Activated naive CD4-positive, alpha-beta T cell treated with anti-CD3 and anti-CD28 coated beads, Interleukin-2, amount 10 ng/mL, durations not matched to agents 7 days and 5 days (primary cell): ENCODE data around the gene FAIM2.

Experiments used
- CTCF ChIA-PET: fragments of 350-600 bp; sonication (Branson Sonifier 250); formaldehyde crosslinking; loops from one replicate; lab custom pipeline; 2021; ENCODE audit warnings: antibody characterized with exemption; lab: Charles Lee
- DNase-seq: peaks from one replicate; pipeline ENCODE4 v3.0.0-alpha.2; 2020
- H3K27ac Mint-ChIP-seq: one replicate; pipeline ENCODE4 v1.8.0; 2021; ENCODE audit warnings: mild to moderate bottlenecking, moderate library complexity, mixed read lengths
- H3K27me3 Mint-ChIP-seq: one replicate; pipeline ENCODE4 v1.8.0; 2021; ENCODE audit warnings: mild to moderate bottlenecking, mixed read lengths
- H3K36me3 Mint-ChIP-seq: one replicate; pipeline ENCODE4 v1.8.0; 2021; ENCODE audit warnings: mixed read lengths
- H3K4me1 Mint-ChIP-seq: one replicate; pipeline ENCODE4 v1.8.0; 2021; ENCODE audit warnings: mixed read lengths
- H3K4me3 Mint-ChIP-seq: one replicate; pipeline ENCODE4 v1.8.0; 2021; ENCODE audit warnings: mild to moderate bottlenecking, moderate library complexity, mixed read lengths
- H3K9me3 Mint-ChIP-seq: one replicate; pipeline ENCODE4 v1.8.0; 2021; ENCODE audit warnings: mixed read lengths

The FAIM2 gene

GRCh38 chr12:49932023-49932422 is 28.3 kb upstream of the FAIM2 start:
- Mint-ChIP-seq H3K4me1 (no peaks in the 10 kb centered on the region), H3K9me3 (no peaks in the 10 kb centered on the region), H3K4me3 (no peak overlapping the region), H3K27ac (no peak overlapping the region), H3K36me3 (no peaks in the 10 kb centered on the region), H3K27me3 (peaks cover 28% of the 10 kb centered on the region)
- CTCF ChIA-PET: interaction anchor here (0.7 to 3.3 kb wide), 4 partner anchors 14 to 240 kb away, joined by 3 to 18 read pairs (median 4); no protein-coding TSS in a partner anchor
- DNase-seq: no peak

DNA sequence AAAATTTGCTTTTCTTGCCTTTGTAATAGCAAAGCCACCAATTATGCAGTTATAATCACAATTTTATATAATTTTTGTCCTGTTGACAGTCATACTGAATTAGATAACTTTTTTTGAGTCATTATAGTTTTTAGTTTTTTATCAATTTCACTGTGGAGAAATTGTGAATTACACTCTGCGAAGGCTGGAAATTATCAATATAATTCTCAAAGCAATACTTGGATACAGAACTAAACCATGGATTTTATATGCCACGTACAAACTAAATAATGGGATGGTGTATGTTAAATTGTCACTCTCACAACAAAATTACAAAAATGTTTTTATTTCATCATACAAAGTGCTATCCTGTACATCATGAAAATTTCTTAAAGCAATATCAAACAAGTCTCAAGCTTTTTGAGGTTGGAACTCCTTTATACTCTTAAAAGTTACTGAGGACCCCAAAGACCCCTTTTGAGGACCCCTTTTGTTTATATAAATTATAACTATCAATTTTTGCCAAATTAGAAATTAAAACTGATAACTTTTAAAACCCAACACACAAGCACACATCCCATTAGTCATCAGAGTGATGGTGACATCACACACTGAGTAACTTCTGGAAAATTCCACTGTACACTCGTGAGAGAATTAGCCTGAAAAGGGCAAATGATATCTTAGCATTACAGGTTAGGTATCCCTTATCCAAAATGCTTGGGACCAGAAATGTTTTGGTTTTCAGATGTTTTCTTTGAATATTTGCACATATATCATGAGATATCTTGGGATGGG is 27.0 kb upstream of the FAIM2 start:
- H3K27me3 Mint-ChIP-seq: peaks cover 28% of the 10 kb centered on the region
- no peaks in the 10 kb centered on the region for H3K36me3 Mint-ChIP-seq
- DNase-seq: no peak
- no peak overlapping the region for H3K4me3 Mint-ChIP-seq
- no peaks in the 10 kb centered on the region for H3K4me1 Mint-ChIP-seq
- no peak overlapping the region for H3K27ac Mint-ChIP-seq
- H3K9me3 Mint-ChIP-seq: no peaks in the 10 kb centered on the region
- CTCF ChIA-PET: interaction anchor here (1.0 to 3.3 kb wide), 4 partner anchors 12 to 140 kb away, joined by 3 to 18 read pairs (median 4); no protein-coding TSS in a partner anchor

DNA sequence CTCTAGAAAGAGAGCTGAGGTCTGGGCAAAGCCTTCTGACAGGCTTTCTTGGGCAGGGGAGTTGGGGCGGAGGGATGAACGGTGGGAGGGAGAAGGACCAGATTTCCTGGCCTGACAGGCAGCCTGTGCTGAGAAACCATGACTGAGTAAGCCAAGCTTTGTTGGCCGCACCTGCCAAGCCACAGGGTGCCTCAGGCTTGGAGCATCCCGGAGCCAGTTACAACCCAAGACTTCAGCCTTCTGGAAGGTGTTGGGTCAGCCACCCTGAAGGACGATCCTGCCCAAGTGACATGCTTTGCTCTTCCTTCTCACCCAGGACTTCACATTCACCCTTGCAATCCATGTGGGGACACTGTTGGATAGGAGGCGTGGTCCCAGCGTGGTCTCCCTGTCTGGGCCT is 25.9 kb upstream of the FAIM2 start:
- H3K36me3 Mint-ChIP-seq: no peaks in the 10 kb centered on the region
- no peak overlapping the region for H3K27ac Mint-ChIP-seq
- CTCF ChIA-PET: interaction anchor here (1.0 to 1.5 kb wide), 3 partner anchors 14 to 141 kb away, joined by 3 to 4 read pairs (median 3); no protein-coding TSS in a partner anchor
- H3K9me3 Mint-ChIP-seq: no peaks in the 10 kb centered on the region
- DNase-seq: no peak
- H3K4me3 Mint-ChIP-seq: no peak overlapping the region
- H3K27me3 Mint-ChIP-seq: peaks cover 28% of the 10 kb centered on the region
- no peaks in the 10 kb centered on the region for H3K4me1 Mint-ChIP-seq

GRCh38 chr12:49928471-49928870 is 24.8 kb upstream of the FAIM2 start:
- Mint-ChIP-seq H3K36me3 (no peaks in the 10 kb centered on the region), H3K9me3 (no peaks in the 10 kb centered on the region), H3K27ac (no peak overlapping the region), H3K4me3 (no peak overlapping the region), H3K4me1 (no peaks in the 10 kb centered on the region), H3K27me3 (peaks cover 23% of the 10 kb centered on the region)
- DNase-seq: no peak
- CTCF ChIA-PET: interaction anchor here (0.7 to 1.5 kb wide), 3 partner anchors 17 to 476 kb away, joined by 4 to 15 read pairs (median 8); no protein-coding TSS in a partner anchor

DNA sequence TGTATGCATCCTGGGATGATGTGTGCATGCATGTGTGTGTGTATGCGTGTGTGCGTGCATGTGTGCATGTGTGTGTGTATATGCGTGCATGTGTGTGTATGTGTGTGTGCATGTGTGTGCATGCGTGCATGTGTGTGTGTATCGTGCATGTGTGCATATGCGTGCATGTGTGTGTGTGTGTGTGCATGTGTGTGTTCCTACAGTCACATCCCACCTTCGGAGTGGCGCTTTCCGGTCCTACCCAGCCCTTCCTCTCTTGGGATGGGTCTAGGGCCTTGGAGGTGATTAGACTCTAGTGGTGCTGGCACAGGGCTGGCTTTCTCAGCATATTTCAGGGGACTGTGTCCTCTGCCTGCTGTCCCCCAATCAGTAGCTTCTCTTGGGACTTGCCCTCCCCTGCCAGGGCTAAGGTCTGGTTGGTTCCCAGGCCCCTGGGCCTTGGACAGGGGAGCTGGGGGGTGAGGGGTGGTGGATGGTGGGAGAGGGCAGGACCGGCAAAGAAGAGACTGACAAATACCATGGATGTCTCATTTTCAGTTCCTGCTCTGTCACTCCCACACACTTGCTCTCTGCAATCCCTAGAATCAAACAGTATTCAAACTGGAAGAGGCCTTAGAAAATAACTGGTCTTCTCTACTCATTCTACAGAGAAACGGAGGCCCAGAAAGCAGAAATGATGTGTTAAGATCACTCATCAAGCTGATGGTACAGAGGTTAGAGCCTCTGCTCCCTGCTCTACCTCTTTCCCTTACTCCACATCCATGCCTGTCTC is 21.9 kb upstream of the FAIM2 start:
- Mint-ChIP-seq H3K9me3 (no peaks in the 10 kb centered on the region), H3K36me3 (no peaks in the 10 kb centered on the region), H3K4me3 (no peak overlapping the region), H3K27ac (no peak overlapping the region), H3K27me3 (peaks cover 33% of the 10 kb centered on the region), H3K4me1 (no peaks in the 10 kb centered on the region)
- DNase-seq: no peak
- CTCF ChIA-PET: interaction anchor here (1.5 kb wide), 1 partner anchor 19 kb away, joined by 6 read pairs; no protein-coding TSS in a partner anchor

- no peak overlapping the region for H3K4me3 Mint-ChIP-seq
- no peaks in the 10 kb centered on the region for H3K4me1 Mint-ChIP-seq
- no peak overlapping the region for H3K27ac Mint-ChIP-seq
- CTCF ChIA-PET: no interaction called here
- peaks cover 38% of the 10 kb centered on the region for H3K27me3 Mint-ChIP-seq
- no peak for DNase-seq
- no peaks in the 10 kb centered on the region for H3K36me3 Mint-ChIP-seq
- no peaks in the 10 kb centered on the region for H3K9me3 Mint-ChIP-seq
Measured at GRCh38 chr12:49924628-49925246, 21.0 kb upstream of the FAIM2 start.

DNA sequence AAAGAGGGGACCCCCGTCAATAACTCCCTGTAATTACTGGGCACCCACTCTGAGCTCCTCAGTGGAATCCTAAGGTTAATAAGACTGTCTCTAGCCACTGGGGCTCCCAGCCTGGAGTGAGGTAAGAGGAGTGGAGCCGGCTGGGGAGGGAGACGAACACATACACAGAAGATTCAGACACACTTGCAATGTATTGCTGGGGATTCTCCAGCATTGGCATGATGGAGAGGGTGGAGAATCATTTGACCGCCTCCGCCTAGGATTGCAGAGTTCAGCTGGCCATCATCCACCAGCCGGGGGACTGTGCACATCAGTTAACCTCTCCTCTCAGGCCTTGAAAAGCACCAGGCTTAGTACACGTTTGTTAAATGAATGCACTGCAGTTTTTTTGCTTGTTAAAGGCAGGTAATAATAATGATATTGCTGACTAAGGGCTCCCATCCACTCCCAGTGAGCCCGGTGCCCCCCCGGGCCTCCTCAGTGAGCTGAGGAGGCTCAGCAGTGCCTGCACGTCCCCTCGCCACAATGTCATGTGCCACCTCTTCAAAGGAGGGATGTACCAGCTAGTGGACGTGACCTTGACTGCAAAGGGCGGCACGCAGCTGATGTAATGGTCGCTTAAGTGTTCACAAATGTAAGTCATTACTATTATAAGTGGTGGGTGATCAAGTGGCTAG is 20.3 kb upstream of the FAIM2 start:
- CTCF ChIA-PET: no interaction called here
- Mint-ChIP-seq H3K9me3 (no peaks in the 10 kb centered on the region), H3K4me1 (no peaks in the 10 kb centered on the region), H3K27me3 (peaks cover 37% of the 10 kb centered on the region), H3K4me3 (no peak overlapping the region), H3K27ac (no peak overlapping the region), H3K36me3 (no peaks in the 10 kb centered on the region)
- DNase-seq: no peak

GRCh38 chr12:49923035-49923644 is 19.4 kb upstream of the FAIM2 start:
- Mint-ChIP-seq H3K4me1 (no peaks in the 10 kb centered on the region), H3K27me3 (peaks cover 39% of the 10 kb centered on the region), H3K4me3 (no peak overlapping the region), H3K9me3 (no peaks in the 10 kb centered on the region), H3K27ac (no peak overlapping the region), H3K36me3 (no peaks in the 10 kb centered on the region)
- CTCF ChIA-PET: no interaction called here
- DNase-seq: no peak

DNA sequence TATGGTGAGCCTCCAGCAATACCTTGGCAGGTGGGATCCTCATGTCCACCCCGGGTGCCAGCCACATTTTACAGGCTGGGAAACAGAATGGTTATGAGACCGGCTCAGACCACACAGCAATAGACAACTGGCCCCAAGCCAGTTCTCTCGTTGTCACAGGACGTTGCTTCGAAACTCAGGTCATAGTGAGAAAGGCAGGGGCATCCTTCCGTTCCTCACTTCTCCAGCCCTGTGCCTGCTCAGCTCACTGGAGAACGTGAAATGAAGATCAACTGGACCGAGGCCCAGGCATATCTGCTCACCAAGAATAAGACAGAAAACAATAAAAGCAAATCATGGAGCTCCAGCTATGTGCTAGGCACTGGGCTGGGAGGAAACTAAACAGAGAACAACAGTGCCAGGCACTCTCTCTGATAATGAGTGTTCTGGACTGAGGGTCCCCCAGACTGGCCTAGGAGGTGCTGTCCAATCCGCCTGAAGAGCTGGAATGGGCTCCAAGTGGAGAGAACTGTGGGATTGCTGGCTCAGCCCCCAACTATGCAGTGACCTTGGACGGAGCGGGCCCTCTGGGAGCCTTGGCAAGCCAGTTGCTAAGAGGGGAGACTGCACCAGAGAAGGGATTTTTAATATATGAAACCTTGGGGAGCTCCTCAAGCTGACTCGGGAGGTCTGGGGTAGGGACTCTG is 18.8 kb upstream of the FAIM2 start:
- no peak for DNase-seq
- Mint-ChIP-seq H3K4me3 (no peak overlapping the region), H3K9me3 (no peaks in the 10 kb centered on the region), H3K4me1 (no peaks in the 10 kb centered on the region), H3K27ac (no peak overlapping the region), H3K27me3 (peaks cover 46% of the 10 kb centered on the region), H3K36me3 (no peaks in the 10 kb centered on the region)
- CTCF ChIA-PET: no interaction called here

DNA sequence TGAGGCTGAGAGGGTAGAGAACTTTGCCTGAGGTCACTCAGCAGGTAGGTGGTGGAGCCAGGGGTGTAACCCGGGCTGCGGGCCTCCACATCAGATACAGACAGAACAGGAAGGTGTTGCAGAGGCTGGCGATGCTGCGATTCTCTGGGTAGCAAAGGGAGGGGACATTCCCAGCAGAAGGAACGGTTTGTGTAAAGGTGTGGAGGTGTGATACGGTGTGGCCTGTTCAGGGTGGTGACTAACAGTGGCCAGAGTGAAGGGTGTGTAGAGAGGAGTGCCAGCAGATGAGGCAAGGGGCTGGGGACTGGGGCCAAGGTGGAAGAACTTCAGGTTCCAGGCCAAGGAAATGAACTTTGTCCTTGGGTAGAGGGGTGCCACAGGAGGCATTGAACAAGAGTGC is 18.2 kb upstream of the FAIM2 start:
- Mint-ChIP-seq H3K4me1 (no peaks in the 10 kb centered on the region), H3K27ac (no peak overlapping the region), H3K36me3 (no peaks in the 10 kb centered on the region), H3K4me3 (no peak overlapping the region), H3K9me3 (no peaks in the 10 kb centered on the region), H3K27me3 (peaks cover 46% of the 10 kb centered on the region)
- CTCF ChIA-PET: no interaction called here
- no peak for DNase-seq

- DNase-seq: no peak
- CTCF ChIA-PET: no interaction called here
- no peak overlapping the region for H3K4me3 Mint-ChIP-seq
- no peak overlapping the region for H3K27ac Mint-ChIP-seq
- no peaks in the 10 kb centered on the region for H3K36me3 Mint-ChIP-seq
- no peaks in the 10 kb centered on the region for H3K9me3 Mint-ChIP-seq
- no peaks in the 10 kb centered on the region for H3K4me1 Mint-ChIP-seq
- H3K27me3 Mint-ChIP-seq: peaks cover 45% of the 10 kb centered on the region
Measured at GRCh38 chr12:49921299-49921698, 17.6 kb upstream of the FAIM2 start.

GRCh38 chr12:49920915-49921286 is 17.2 kb upstream of the FAIM2 start:
- no peaks in the 10 kb centered on the region for H3K36me3 Mint-ChIP-seq
- CTCF ChIA-PET: no interaction called here
- H3K4me3 Mint-ChIP-seq: no peak overlapping the region
- DNase-seq: no peak
- H3K9me3 Mint-ChIP-seq: no peaks in the 10 kb centered on the region
- no peaks in the 10 kb centered on the region for H3K4me1 Mint-ChIP-seq
- H3K27me3 Mint-ChIP-seq: peaks cover 46% of the 10 kb centered on the region
- H3K27ac Mint-ChIP-seq: no peak overlapping the region

DNA sequence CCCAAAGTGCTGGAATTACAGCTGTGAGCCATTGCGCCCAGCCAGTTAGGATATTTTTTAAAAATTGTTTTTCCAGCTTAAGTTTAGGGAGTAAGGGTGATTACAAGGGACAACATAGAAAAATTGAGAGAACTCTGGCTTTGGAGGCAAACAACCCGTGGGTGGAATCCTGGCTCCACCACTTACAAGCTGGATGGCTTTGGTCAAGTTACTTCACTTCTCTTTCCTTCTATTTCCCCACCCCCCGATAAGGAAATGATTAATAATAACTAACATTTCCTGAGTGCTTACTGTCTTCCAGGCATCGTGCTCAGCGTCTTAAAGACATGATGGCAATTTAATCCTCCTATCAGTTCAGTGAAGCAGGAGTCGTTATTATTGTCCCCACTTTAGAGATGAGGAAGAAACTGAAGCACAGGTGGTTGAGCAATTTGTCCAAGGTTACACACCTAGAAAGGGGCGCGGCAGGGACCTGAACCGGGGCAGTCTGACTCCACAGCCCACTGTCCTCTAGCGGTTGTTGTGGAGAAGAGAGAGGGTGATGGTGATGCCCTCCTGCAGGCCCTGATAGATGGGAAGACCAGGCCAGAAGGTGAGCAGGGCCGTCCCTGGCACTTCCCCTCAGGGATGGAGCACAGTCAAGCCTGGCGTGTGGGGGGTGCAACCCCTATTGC is 16.7 kb upstream of the FAIM2 start:
- Mint-ChIP-seq H3K4me3 (no peak overlapping the region), H3K36me3 (no peaks in the 10 kb centered on the region), H3K9me3 (no peaks in the 10 kb centered on the region), H3K27ac (no peak overlapping the region), H3K4me1 (no peaks in the 10 kb centered on the region), H3K27me3 (peaks cover 50% of the 10 kb centered on the region)
- CTCF ChIA-PET: no interaction called here
- DNase-seq: no peak
